ENCODE results near the gene GLIS1. TPM values are rescaled to one million over a fixed set of nuclear protein-coding genes. Genes with fewer than 3 reads are reported as not detected.
A peak's percentile ranks its signal among the peaks of the same experiment; 100 is the strongest.

GLIS1 gene
- total RNA-seq, 1 donor from 2014 or later = 0.69 TPM

DNA sequence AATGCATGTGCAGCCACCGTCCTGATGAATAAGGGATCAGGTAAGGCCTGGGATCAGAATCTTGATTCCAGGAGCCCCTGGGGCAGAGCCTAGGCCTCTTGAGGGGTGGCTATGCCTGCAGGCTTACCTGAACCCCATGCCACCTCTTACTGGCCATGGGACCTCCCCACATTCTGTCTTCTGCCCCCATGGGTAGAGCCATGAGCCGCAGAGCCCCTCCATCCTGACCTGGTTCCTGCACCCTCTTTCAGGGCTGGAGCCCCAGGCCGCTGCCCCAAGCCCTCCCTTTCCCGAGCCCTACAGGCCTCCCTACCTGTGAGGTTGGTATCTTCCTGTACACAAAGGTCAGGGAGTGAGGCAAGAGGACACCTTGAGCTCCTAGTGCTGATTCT lies 159.0 kb downstream of the GLIS1 start:
- DNase-seq = no peak

DNA sequence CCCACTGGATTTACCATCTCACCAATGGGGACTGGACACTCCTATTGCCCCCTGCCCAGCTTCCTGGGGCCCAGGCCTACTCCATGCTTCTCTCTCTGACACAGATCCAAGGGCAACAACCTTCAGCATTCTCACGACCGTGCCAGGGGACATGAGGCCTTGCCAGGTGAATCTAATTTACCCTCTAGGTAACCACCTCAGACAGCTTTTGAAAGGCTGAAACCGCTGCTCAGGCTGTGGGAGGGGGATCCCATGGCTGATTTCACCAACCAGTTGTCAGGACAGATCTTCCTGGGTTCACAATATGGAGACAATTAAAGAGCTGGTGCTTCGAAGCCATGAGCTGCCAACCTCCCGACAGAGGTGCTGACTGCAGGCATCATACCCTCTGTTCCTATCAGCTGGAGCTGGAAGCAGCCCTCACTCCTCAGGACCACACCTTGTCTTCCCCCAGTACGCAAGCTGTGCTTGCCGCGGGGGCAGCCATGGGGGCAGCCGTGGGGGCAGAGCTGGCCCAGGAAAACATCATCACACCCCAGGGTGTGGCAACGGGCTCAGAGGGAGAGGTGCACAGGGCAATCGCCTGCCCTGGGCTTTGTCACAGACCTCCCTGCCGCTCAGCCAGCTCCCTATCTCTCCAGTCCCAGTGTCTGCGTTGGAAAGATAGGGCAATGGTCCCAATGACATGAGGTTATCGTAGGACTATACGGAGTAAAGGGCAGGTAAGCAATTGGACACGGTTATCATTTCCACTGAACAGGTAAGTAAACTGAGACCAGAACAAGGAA lies 159.5 kb downstream of the GLIS1 start:
- no peak for DNase-seq

DNA sequence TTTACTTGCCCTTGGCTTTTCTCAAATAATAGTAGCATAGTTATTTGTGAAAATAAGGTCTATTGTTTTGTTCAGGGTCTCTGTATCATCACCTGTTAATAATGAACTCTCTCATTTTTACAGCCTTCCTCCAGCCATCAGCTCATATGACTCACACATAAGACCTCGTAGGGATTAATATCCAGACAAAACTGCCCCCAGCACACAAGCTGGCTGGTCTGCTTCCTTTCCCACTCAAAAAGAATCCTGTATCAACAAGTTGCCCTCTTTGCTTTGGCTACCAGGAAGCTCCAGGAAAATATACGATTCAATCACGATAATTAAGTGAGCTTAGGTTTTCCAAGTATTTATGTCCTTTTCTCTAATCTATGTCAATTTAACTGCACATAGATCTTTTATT lies 160.6 kb downstream of the GLIS1 start:
- no peak for DNase-seq

DNA sequence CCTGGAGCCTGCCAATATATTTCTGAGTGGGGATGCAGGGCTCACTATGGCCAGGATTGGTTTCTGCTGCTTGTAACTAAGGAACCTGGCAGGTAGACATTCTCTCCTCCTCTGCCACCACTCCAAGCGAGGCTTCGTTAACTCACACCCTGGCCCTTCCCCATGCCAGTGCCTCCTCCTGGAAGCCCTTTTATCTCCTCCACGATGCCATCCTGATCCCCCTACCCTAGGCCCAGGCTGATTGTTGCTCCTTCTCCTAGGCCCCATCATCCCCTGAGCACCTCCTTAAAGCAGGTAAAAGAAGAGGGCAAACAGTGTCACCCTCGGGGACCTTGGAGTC lies 161.2 kb downstream of the GLIS1 start:
- DNase-seq = no peak

DNA sequence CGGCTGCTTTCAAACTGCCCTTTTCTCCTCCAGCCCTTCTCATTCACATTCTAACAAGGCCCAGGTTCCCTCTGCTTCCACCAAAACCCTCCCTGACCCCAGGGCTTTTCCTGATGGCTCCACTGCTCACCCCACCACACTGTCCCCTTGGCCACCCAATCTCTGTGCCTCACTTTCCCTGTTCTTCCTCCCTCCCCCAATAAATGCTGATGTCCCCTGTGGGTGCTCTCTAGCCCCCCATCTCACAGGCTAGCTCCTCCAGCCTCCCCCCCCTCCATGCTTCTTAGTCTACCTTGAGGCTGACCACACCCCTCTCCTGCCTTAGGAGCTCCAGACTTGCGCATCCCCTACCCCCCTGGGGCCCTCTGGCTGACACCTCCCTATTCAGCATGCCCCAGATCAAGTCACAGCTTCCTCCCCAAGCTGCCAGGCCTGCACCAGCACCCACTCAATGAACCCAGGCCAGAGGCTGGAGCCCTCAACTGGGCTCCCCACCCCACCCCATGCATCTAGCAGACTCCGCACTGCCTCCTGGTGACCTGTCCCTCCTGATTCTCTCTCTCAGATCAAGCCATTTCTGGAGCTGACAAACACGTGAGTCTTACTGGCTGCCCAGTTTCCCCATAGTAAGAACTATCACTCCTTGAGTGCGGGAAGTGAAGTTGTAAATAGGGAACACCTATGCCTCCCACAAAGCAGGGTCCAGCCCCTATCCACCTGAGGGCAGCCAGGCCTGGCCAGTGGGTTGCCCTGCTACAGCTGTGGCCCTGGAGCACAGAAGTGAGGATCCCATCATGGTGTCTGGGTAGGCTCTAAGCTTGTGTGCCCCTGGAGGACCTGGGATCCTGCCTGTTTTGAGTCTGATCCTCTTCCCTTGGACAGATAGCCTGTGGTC lies 161.9 kb downstream of the GLIS1 start:
- no peak for DNase-seq

DNA sequence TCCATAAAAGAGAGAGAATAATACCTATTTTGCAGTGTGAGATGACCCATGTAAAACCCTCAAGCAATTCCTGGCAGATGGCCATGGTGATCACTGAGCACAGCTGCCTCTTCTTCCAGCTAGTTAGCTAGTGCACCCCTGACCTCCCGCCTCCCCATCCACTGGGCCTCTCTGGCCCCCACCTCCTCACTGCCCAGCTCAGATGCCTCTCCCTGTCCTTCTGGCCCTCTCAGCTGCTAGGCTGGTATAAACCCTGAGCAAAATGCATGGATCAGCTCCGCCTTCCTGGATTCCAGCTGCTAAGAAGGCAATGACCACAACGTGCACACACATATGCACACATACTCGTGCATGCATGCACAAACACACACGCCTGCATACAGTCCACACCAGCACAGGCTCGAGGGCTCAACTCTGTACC lies 162.6 kb downstream of the GLIS1 start:
- no peak for DNase-seq

DNA sequence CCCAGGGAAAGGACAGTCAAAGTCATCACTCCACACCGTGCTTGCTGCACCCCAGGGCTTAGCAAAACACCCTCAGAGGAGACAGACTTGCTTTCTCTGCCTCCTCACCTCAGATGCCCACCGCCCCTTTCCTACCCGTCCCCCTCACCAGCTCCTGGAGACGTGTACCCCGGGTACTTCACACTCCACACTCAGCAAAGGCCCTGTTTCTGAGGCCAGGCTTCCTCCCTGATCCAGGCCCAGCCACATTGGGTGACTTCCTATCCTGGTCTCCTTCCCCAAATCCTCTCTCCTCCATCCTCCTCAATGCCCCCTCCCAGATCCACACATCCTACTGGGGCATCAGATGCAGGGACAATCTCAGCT lies 163.0 kb downstream of the GLIS1 start:
- DNase-seq = no peak

DNA sequence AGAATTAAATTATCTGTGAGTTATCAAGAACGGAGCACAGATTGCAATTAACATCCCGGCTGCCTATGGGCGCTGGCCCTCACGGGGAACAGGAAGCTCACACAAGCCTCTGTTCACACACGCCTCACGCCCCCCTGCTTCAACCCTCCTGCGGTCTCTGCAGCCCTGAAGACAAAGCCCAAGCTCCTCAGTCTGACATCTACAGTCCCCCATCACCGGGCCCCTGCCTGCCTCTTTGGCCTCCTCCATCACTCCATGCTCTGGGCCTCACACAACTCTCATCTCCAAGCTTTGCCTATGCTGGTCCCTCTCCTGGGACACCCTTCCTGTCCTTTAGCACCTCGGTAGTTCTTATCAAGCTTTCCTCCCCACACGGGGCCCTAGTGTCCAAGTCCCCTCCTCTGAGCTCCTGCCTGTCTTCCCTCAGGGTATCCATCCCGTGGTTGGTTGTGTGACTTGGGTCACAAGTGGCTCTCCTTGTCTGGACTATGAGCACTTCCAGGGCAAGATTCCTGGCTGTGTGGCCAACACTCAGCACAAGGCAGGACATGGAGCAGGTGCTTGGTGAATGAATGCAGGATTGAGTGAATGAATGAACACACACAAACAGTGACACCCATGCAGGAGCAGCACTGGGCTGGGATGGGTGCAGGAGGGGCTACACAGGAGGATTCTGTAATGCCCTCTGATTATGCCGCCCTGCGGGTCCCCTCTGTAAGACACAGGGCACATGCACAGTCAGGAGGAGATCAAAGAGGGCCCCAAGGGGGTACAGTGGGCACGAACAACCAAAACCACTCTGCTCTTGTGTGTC lies 163.6 kb downstream of the GLIS1 start:
- no peak for DNase-seq

DNA sequence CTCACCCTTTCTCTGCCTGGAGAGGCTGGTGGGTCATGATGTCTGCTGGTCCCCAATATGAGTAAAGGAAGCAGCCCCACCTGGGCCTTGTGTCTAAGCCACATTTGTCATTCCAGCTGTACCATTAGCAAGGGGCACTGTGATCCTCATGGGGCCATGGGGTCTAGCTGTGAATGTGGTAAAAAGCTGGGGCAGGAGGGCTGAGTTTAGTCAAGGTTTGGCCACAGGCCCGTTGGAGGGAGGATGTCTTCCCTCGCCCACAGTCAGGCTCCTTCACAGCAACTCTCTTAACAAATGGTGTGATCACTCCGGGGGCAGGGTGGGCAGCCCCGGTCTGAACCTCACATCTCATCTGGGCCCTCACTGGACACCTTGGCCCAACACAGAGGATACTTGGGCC lies 164.3 kb downstream of the GLIS1 start:
- DNase-seq = no peak

DNA sequence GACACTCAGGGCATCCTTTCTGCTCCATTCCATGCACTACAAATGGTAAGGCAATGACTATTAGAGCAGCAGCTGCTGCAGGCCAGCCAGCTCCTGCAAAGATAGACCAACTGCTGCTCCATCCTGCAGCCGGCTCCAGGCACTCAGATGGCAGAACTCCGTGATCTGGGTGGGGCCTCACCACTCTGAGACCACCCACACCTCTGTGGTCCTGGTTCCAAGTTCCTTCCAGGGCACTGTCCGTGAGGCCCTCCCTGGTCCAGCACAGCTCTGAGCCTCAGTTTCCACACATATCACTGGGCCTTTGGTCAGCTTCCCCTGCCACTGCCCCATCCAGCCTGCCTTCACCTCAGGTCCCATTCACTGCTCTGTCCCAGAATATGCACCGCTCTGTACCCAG lies 165.0 kb downstream of the GLIS1 start:
- no peak for DNase-seq

DNA sequence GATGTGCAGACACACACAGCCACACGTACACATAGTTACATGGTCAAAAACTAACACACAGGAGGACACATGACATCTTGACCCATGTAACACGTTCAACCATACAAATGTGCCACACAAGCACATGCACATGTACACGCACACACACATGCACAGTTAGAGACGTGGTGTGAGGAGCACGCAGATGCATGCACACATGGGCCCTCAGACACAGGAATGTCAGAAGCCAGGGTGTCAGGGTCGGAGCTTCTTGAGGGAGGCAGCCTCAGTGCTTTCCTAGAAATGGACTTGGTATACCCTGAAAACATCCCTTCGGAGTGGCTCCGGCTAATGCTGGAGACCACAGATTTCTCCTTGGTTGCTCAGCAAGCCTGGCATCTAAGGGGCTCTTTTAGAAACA lies 165.4 kb downstream of the GLIS1 start:
- no peak for DNase-seq

DNA sequence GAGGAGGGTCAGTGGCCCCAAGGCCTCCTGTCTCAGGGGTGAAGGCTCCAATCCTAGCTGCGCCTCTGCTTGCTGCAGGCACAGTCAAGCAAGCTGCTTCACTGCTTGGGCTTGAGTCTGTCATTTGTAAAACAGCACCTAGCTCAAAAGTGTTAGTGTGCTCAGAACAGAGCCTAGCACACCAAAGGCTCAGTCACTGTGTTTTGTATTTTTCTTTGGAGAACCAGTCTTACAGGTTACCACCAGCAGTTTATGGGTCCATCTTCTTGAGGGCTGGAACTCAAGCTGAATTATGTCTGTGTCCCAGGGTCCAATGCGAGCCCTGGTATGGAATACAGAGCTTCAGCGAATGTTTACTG lies 166.2 kb downstream of the GLIS1 start:
- no peak for DNase-seq

DNA sequence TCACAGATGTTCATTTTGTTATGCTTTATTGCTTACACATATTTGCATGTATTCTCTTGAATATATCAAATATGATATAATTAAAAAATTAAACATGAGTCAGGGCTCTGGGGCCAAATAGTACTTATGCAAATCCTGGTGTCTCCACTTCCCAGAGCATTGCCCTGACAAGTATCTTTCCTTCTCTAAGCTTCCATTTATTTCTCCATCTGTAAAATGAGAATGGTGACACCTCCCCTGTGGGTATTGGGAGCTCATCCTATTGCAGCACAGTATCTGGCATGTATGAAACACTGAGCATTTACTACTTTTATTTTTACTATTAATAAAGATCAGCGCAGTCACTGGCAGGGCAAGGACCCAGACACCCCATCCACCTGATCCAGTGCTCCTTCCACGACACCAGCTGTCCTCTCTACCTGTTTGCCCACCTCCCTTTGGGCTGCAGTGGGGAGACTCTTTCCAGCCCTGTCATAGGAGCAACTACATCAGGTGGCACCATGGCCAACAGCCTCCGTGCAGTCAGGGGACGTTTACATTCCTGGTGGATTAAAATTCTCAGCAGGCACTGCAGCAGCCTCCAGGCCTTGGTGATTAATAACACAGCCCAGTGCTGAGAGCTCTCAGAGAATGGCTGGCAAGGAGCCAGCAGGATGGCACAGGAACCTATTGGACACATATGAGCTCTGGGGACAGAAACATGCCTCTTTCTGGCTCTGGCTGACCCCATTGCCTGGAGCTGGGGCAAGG lies 166.7 kb downstream of the GLIS1 start:
- peak; percentile 52 for DNase-seq

DNA sequence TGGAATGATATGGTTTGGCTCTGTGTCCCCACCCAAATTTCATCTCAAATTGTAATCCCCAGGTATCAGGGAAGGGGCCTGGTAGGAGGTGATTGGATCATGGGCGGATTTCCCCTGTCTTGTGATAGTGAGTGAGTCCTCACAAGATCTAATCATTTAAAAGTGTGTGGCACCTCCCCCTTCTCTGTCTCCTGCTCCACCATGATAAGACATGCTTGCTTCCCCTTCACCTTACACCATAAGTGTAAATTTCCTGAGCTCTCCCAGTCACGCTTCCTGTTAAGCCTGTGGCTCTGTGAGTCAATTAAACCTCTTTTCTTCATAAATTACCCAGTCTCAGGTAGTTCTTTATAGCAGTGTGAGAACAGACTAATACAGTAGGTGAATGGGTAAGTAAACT lies 170.4 kb downstream of the GLIS1 start:
- no peak for DNase-seq

DNA sequence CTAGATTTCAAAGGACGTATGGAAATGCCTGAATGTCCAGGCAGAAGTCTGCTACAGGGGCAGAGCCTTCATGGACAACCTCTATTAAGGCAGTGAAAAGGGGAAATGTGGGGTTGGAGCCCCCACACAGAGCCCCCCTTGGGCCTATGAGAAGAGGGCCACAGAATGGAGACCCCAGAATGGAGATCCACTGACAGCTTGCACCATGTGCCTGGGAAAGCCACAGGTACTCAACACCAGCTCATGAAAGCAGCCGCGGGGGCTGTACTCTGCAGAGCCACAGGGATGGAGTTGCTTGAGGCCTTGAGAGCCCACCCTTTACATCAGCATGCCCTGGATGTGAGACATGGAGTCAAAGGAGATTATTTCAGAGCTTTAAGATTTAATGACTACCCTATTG lies 171.1 kb downstream of the GLIS1 start:
- no peak for DNase-seq

DNA sequence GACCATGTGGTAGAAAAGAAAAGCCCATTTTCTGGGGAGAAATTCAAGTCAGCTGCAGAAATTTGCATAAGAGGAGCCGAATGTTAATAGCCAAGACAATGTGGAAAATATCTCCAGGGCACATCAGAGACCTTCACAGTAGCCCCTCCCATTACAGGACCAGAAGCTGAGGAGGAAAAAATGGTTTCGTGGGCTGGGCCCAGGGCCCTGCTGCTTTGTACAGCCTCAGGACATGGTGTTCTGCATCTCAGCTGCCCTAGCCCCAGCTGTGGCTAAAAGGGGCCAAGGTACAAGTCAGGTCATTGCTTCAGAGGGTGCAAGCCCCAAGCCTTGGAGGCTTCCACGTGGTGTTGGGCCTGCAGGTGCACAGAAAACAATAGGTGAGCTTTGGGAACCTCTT lies 171.5 kb downstream of the GLIS1 start:
- DNase-seq = no peak

DNA sequence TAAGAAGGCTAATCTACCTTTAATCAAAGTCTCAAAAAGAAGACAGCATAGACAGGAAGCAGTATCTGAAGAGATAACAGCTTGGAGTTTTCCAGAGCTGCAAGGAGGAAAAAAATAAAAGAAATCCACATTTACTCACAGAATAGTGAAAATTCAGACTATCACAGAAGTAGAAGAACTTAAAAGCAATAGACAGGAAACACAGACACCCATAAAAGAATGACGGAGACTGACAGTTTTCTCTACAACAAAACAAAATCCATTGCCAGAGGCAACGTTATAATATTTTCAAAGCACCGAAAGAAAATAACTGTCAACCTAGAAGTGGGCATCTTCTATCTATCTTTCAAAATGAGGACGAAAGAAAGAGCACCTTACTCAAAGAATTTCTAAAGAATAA lies 175.4 kb downstream of the GLIS1 start:
- no peak for DNase-seq

DNA sequence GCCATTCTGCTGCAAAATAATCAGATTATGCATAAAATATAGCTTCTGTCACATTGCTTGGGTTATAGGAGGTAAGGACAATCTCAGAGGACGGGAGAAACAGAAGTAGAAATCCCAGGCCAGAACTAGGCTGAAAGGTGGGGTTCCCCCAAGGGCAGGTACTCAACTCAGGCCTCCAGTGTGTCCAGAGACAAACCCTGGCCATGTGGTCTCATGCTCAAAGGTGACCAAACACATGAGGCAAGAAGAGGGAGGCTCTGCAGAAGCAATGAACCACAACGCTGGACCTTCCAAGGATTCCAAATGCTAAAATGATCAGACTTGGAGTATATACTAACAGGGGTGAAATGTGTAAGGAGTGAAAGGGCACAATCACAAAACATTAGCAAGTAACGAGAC lies 176.0 kb downstream of the GLIS1 start:
- DNase-seq = no peak

DNA sequence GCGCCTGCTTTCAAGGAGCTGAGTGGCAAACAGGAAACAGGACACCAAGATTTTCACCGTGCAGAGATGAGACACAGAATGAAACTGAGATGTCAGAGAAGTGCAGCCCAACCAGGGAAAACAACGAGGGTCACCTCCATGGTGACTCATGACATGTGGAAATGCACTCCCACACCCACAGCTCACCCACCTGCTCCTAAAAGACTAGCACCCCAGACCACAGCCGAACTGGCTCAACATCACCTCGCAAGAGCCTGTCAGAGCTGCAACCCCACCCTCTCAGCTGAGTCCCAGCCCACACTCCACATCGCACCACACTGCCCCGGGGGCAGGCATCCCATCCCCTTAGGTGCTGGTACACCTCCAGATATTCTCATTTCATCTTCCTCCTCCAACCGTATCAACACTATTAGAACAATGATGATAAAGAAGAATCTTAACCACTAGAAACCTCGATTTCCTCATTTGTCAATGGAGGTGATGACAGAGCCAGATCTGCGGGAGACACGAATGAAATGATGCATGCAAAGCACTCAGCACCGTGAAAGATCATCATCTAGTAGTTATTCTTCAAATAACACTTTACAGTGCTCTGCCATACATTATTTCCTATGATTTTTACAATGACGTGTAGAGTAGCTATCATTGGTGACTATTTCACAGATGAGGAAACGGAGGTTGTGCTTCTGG lies 176.5 kb downstream of the GLIS1 start:
- DNase-seq = no peak

DNA sequence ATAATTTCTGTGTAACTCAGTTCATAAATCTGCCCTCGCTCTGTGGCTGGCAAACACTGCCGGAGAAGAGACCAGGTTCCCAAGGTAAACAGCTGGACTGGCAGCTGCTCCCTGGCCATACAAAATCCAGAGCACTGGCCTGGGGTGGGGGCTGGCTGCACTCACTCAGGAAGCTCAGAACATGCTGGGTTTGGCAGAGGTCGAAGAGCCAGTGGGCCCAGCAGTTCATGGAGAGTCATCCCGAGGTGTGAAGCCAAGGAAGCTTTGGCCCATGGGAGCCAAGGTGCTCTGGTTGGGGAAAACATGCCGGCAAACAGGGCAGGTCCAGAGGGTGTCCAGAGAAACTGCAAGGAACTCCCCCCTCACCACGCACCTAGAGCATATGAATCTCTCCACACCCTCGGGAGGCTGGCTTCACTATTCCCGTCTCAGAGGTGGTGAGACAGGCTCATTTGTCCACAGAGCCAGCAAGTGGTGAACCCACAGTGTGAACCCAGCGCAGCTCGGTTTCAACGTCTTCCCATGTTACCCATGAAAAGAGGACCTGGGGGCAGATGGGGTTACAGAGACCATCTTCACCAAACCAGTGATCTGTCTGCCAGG lies 177.4 kb downstream of the GLIS1 start:
- no peak for DNase-seq
